ENCODE data around the gene TRIM8. TPM values are rescaled to one million over a fixed set of nuclear protein-coding genes. Genes with fewer than 3 reads are reported as not detected.
A peak's percentile ranks its signal among the peaks of the same experiment; 100 is the strongest.

The TRIM8 gene
- total RNA-seq, 1 experiment from 2014 or later = 93.3 TPM

- DNase-seq (ENCODE audit: low read depth in 1 of 2, low spot score in 2 of 2) = peak; percentile 95 to 97
- Histone ChIP-seq H3K36me3 (peaks cover 64% of the 10 kb centered on the region), H3K4me3 (peak overlapping the region; percentile 93), H3K4me1 (replicated peaks) (peaks cover 45% of the 10 kb centered on the region), H3K27me3 (replicated peaks) (no peaks in the 10 kb centered on the region), H3K9me3 (replicated peaks) (no peaks in the 10 kb centered on the region), H3K27ac (peak overlapping the region; percentile 86)
Observed at GRCh38 chr10:102645741-102646609, 1.7 kb downstream of the TRIM8 start.

GRCh38 chr10:102646610-102647442, 2.5 kb downstream of the TRIM8 start:
- peaks cover 43% of the 10 kb centered on the region for H3K4me1 ChIP-seq (replicated peaks)
- H3K36me3 ChIP-seq = peaks cover 72% of the 10 kb centered on the region
- H3K9me3 ChIP-seq (replicated peaks) = no peaks in the 10 kb centered on the region
- no peaks in the 10 kb centered on the region for H3K27me3 ChIP-seq (replicated peaks)
- DNase-seq (ENCODE audit: low read depth in 1 of 2, low spot score in 2 of 2) = no peak
- peak overlapping the region; percentile 86 for H3K27ac ChIP-seq
- H3K4me3 ChIP-seq = peak overlapping the region; percentile 93

- H3K27ac ChIP-seq = no peak overlapping the region
- H3K4me3 ChIP-seq = no peak overlapping the region
- H3K4me1 ChIP-seq (replicated peaks) = peaks cover 42% of the 10 kb centered on the region
- DNase-seq (ENCODE audit: low read depth in 1 of 2, low spot score in 2 of 2) = no peak
- peaks cover 80% of the 10 kb centered on the region for H3K36me3 ChIP-seq
- no peaks in the 10 kb centered on the region for H3K9me3 ChIP-seq (replicated peaks)
- H3K27me3 ChIP-seq (replicated peaks) = no peaks in the 10 kb centered on the region
Observed at GRCh38 chr10:102647443-102648268, 3.4 kb downstream of the TRIM8 start.

GRCh38 chr10:102648269-102648888, 4.1 kb downstream of the TRIM8 start:
- no peak for DNase-seq (ENCODE audit: low read depth in 1 of 2, low spot score in 2 of 2)
- Histone ChIP-seq H3K4me1 (replicated peaks) (peaks cover 42% of the 10 kb centered on the region), H3K27ac (no peak overlapping the region), H3K4me3 (no peak overlapping the region), H3K9me3 (replicated peaks) (no peaks in the 10 kb centered on the region), H3K27me3 (replicated peaks) (no peaks in the 10 kb centered on the region), H3K36me3 (peaks cover 88% of the 10 kb centered on the region)

- DNase-seq (ENCODE audit: low read depth in 1 of 2, low spot score in 2 of 2) = no peak
- H3K4me3 ChIP-seq = no peak overlapping the region
- H3K9me3 ChIP-seq (replicated peaks) = no peaks in the 10 kb centered on the region
- no peak overlapping the region for H3K27ac ChIP-seq
- peaks cover 92% of the 10 kb centered on the region for H3K36me3 ChIP-seq
- peaks cover 42% of the 10 kb centered on the region for H3K4me1 ChIP-seq (replicated peaks)
- no peaks in the 10 kb centered on the region for H3K27me3 ChIP-seq (replicated peaks)
Observed at GRCh38 chr10:102648889-102649796, 4.9 kb downstream of the TRIM8 start.

- peaks cover 92% of the 10 kb centered on the region for H3K36me3 ChIP-seq
- H3K4me1 ChIP-seq (replicated peaks) = peaks cover 36% of the 10 kb centered on the region
- DNase-seq (ENCODE audit: low read depth in 1 of 2, low spot score in 2 of 2) = no peak
- no peak overlapping the region for H3K4me3 ChIP-seq
- no peaks in the 10 kb centered on the region for H3K27me3 ChIP-seq (replicated peaks)
- H3K27ac ChIP-seq = no peak overlapping the region
- no peaks in the 10 kb centered on the region for H3K9me3 ChIP-seq (replicated peaks)
Observed at GRCh38 chr10:102649797-102650654, 5.7 kb downstream of the TRIM8 start.

GRCh38 chr10:102650655-102651454, 6.6 kb downstream of the TRIM8 start:
- H3K27ac ChIP-seq = no peak overlapping the region

GRCh38 chr10:102651455-102652169, 7.3 kb downstream of the TRIM8 start:
- Histone ChIP-seq H3K4me3 (no peak overlapping the region), H3K4me1 (replicated peaks) (peaks cover 22% of the 10 kb centered on the region), H3K27me3 (replicated peaks) (no peaks in the 10 kb centered on the region), H3K27ac (no peak overlapping the region), H3K36me3 (peaks cover 95% of the 10 kb centered on the region), H3K9me3 (replicated peaks) (no peaks in the 10 kb centered on the region)
- DNase-seq (ENCODE audit: low read depth in 1 of 2, low spot score in 2 of 2) = no peak

More at GRCh38 chr10:102650655-102651454, 6.6 kb downstream of the TRIM8 start:
- Histone ChIP-seq H3K27me3 (replicated peaks) (no peaks in the 10 kb centered on the region), H3K4me3 (no peak overlapping the region), H3K36me3 (peaks cover 92% of the 10 kb centered on the region), H3K4me1 (replicated peaks) (peaks cover 29% of the 10 kb centered on the region), H3K9me3 (replicated peaks) (no peaks in the 10 kb centered on the region)
- no peak for DNase-seq (ENCODE audit: low read depth in 1 of 2, low spot score in 2 of 2)

GRCh38 chr10:102652170-102652916, 8.1 kb downstream of the TRIM8 start:
- H3K9me3 ChIP-seq (replicated peaks) = no peaks in the 10 kb centered on the region
- peaks cover 95% of the 10 kb centered on the region for H3K36me3 ChIP-seq
- H3K27me3 ChIP-seq (replicated peaks) = no peaks in the 10 kb centered on the region
- no peak overlapping the region for H3K27ac ChIP-seq
- H3K4me3 ChIP-seq = no peak overlapping the region
- H3K4me1 ChIP-seq (replicated peaks) = peaks cover 14% of the 10 kb centered on the region
- no peak for DNase-seq (ENCODE audit: low read depth in 1 of 2, low spot score in 2 of 2)

GRCh38 chr10:102653060-102653459, 8.8 kb downstream of the TRIM8 start:
- no peak for DNase-seq (ENCODE audit: low read depth in 1 of 2, low spot score in 2 of 2)
- Histone ChIP-seq H3K36me3 (peaks cover 93% of the 10 kb centered on the region), H3K4me1 (replicated peaks) (peaks cover 9% of the 10 kb centered on the region), H3K27me3 (replicated peaks) (no peaks in the 10 kb centered on the region), H3K4me3 (no peak overlapping the region), H3K27ac (no peak overlapping the region), H3K9me3 (replicated peaks) (no peaks in the 10 kb centered on the region)

Measured in SJSA1 (cell line).